Measurements from ENCODE around the gene AMPD2. TPM values are rescaled to one million over a fixed set of nuclear protein-coding genes. Genes with fewer than 3 reads are reported as not detected.
"Not testable (repeated sequence)": the region's sequence is repeated elsewhere in the genome, so short reads cannot be mapped to it uniquely, and the experiment has no call there.

Gene AMPD2
- total RNA-seq, 2 donors from 2014 or later, result 169 to 202 TPM

- ATAC-seq (ENCODE audit: insufficient number of reproducible peaks, low FRiP score, low read depth) (no peak), DNase-seq (ENCODE audit: low spot score) (no peak)
- Histone ChIP-seq H3K4me3 (no peak overlapping the region), H3K36me3 (peaks cover 5% of the 10 kb centered on the region), H3K27me3 (replicated peaks; ENCODE audit: insufficient read depth) (no peaks in the 10 kb centered on the region), H3K4me1 (ENCODE audit: control insufficient read depth in 1 of 2, low read depth in 2 of 2) (peaks cover 3 to 17% of the 10 kb centered on the region in 2 donors), H3K27ac (no peak overlapping the region), H3K9me3 (no peaks in the 10 kb centered on the region)
- TF ChIP-seq, protein P1, sequence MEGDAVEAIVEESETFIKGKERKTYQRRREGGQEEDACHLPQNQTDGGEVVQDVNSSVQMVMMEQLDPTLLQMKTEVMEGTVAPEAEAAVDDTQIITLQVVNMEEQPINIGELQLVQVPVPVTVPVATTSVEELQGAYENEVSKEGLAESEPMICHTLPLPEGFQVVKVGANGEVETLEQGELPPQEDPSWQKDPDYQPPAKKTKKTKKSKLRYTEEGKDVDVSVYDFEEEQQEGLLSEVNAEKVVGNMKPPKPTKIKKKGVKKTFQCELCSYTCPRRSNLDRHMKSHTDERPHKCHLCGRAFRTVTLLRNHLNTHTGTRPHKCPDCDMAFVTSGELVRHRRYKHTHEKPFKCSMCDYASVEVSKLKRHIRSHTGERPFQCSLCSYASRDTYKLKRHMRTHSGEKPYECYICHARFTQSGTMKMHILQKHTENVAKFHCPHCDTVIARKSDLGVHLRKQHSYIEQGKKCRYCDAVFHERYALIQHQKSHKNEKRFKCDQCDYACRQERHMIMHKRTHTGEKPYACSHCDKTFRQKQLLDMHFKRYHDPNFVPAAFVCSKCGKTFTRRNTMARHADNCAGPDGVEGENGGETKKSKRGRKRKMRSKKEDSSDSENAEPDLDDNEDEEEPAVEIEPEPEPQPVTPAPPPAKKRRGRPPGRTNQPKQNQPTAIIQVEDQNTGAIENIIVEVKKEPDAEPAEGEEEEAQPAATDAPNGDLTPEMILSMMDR (IDR thresholded peaks at IDR 0.05), result no peak
Measured at GRCh38 chr1:109657970-109658369, 38.3 kb downstream of the AMPD2 start.

GRCh38 chr1:109658533-109659042, 39.0 kb downstream of the AMPD2 start:
- no peaks in the 10 kb centered on the region for H3K27me3 ChIP-seq (replicated peaks; ENCODE audit: insufficient read depth)
- peaks cover 3 to 17% of the 10 kb centered on the region in 2 donors for H3K4me1 ChIP-seq (ENCODE audit: control insufficient read depth in 1 of 2, low read depth in 2 of 2)
- H3K4me3 ChIP-seq, result no peak overlapping the region
- peaks cover 5% of the 10 kb centered on the region for H3K36me3 ChIP-seq
- ATAC-seq (ENCODE audit: insufficient number of reproducible peaks, low FRiP score, low read depth), result no peak
- TF ChIP-seq, protein P1 (IDR thresholded peaks at IDR 0.05), result no peak
- DNase-seq (ENCODE audit: low spot score), result no peak
- no peaks in the 10 kb centered on the region for H3K9me3 ChIP-seq
- H3K27ac ChIP-seq, result no peak overlapping the region

DNA sequence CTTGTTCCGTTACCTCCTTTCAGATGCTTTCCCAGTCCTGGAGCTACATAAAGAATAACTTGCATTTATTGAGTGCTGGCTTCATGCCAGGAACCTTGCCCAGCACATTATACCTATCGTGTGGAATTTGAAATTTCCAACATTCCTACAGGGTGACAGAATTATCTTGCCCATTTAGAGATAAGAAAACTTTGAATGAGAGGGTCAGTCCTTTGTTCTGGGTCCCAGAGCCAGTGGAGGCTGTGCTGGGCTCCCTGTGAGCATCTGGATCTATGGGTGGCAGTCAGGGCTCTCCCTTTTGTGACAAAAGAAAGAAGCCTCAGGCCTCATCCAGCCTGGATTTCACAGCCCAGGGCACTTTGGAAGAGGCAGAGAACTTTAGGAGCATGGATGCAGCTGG, 39.5 kb downstream of the AMPD2 start:
- DNase-seq (ENCODE audit: low spot score) (no peak), ATAC-seq (ENCODE audit: insufficient number of reproducible peaks, low FRiP score, low read depth) (no peak)
- Histone ChIP-seq H3K36me3 (peaks cover 5% of the 10 kb centered on the region), H3K27ac (no peak overlapping the region), H3K27me3 (replicated peaks; ENCODE audit: insufficient read depth) (no peaks in the 10 kb centered on the region), H3K9me3 (no peaks in the 10 kb centered on the region), H3K4me3 (no peak overlapping the region), H3K4me1 (ENCODE audit: control insufficient read depth in 1 of 2, low read depth in 2 of 2) (peaks cover 3 to 17% of the 10 kb centered on the region in 2 donors)
- TF ChIP-seq, protein P1 (IDR thresholded peaks at IDR 0.05), result no peak

GRCh38 chr1:109659997-109660690, 40.5 kb downstream of the AMPD2 start:
- DNase-seq (ENCODE audit: low spot score), result no peak
- Histone ChIP-seq H3K4me3 (no peak overlapping the region), H3K4me1 (ENCODE audit: control insufficient read depth in 1 of 2, low read depth in 2 of 2) (peaks cover 1 to 10% of the 10 kb centered on the region in 2 donors), H3K27ac (no peak overlapping the region), H3K27me3 (replicated peaks; ENCODE audit: insufficient read depth) (no peaks in the 10 kb centered on the region), H3K9me3 (no peaks in the 10 kb centered on the region), H3K36me3 (peaks cover 5% of the 10 kb centered on the region)
- ATAC-seq (ENCODE audit: insufficient number of reproducible peaks, low FRiP score, low read depth), result no peak
- TF ChIP-seq, protein P1 (IDR thresholded peaks at IDR 0.05), result no peak

GRCh38 chr1:109660691-109661026, 41.0 kb downstream of the AMPD2 start:
- H3K4me3 ChIP-seq; H3K36me3 ChIP-seq; H3K27me3 ChIP-seq (replicated peaks; ENCODE audit: insufficient read depth); ATAC-seq (ENCODE audit: insufficient number of reproducible peaks, low FRiP score, low read depth); H3K4me1 ChIP-seq (ENCODE audit: control insufficient read depth in 1 of 2, low read depth in 2 of 2); DNase-seq (ENCODE audit: low spot score); H3K9me3 ChIP-seq; H3K27ac ChIP-seq: not testable (repeated sequence)

GRCh38 chr1:109661391-109661790, 41.8 kb downstream of the AMPD2 start:
- Histone ChIP-seq H3K9me3 (no peaks in the 10 kb centered on the region), H3K27ac (no peak overlapping the region), H3K4me3 (no peak overlapping the region), H3K27me3 (replicated peaks; ENCODE audit: insufficient read depth) (no peaks in the 10 kb centered on the region), H3K4me1 (ENCODE audit: control insufficient read depth in 1 of 2, low read depth in 2 of 2) (peaks cover 0 to 5% of the 10 kb centered on the region in 2 donors), H3K36me3 (peaks cover 5% of the 10 kb centered on the region)
- TF ChIP-seq, protein P1 (IDR thresholded peaks at IDR 0.05), result no peak
- DNase-seq (ENCODE audit: low spot score) (no peak), ATAC-seq (ENCODE audit: insufficient number of reproducible peaks, low FRiP score, low read depth) (no peak)

Data from thoracic aorta (tissue), 2 donors.